Stimulated activated memory B cell treated with anti-CD40 and anti-IgM and Interleukin-4, amounts not matched to agents 10 μg/mL and 1 μg/mL and 100 μg/mL, for 72 hours (primary cell): ENCODE results near the gene TCFL5.

Experiments
- ATAC-seq: fragments of 150-1000 bp; cut with Tn5 transposase; 2 replicates; pipeline ENCODE4 v1.10.0; 2021
- H3K27ac Mint-ChIP-seq: one replicate; pipeline ENCODE4 v1.8.0; 2022; ENCODE audit warnings: mild to moderate bottlenecking, mixed read lengths
- H3K27me3 Mint-ChIP-seq: one replicate; pipeline ENCODE4 v1.8.0; 2022; ENCODE audit warnings: mixed read lengths
- H3K36me3 Mint-ChIP-seq: one replicate; pipeline ENCODE4 v1.8.0; 2022; ENCODE audit warnings: mixed read lengths
- H3K4me1 Mint-ChIP-seq: one replicate; pipeline ENCODE4 v1.8.0; 2022; ENCODE audit warnings: mixed read lengths
- H3K4me3 Mint-ChIP-seq: one replicate; pipeline ENCODE4 v1.8.0; 2022; ENCODE audit warnings: mild to moderate bottlenecking, moderate library complexity, mixed read lengths
- H3K9me3 Mint-ChIP-seq: one replicate; pipeline ENCODE4 v1.8.0; 2022; ENCODE audit warnings: mixed read lengths

TCFL5 gene

DNA sequence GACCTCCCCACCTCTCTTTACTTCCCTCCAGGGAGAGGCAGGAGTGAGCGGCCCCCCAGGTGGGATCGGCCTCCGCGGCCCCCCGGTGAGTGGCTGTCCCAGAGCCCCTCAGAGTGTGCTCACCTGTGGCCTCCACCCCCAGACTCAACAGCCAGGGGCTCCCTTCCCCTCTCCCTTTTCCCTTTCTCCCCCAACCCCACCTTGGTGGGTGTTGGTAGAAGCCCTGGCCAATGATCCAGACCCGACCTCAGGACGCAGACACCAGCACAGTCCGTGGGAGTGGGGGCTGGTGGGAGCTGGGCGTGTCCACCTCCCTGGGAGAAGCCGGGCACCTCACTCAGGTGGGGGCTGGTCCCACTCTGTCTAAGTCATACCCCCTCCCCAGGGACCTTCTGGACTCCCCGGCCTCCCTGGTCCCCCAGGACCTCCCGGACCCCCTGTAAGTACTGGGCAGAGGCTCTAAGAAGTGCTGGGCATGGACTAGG is 39.9 kb downstream of the TCFL5 start:
- Mint-ChIP-seq H3K9me3 (no peaks in the 10 kb centered on the region), H3K4me3 (no peak overlapping the region), H3K27me3 (peaks cover 31% of the 10 kb centered on the region), H3K36me3 (no peaks in the 10 kb centered on the region), H3K27ac (no peak overlapping the region), H3K4me1 (peaks cover 25% of the 10 kb centered on the region)
- ATAC-seq = no peak

DNA sequence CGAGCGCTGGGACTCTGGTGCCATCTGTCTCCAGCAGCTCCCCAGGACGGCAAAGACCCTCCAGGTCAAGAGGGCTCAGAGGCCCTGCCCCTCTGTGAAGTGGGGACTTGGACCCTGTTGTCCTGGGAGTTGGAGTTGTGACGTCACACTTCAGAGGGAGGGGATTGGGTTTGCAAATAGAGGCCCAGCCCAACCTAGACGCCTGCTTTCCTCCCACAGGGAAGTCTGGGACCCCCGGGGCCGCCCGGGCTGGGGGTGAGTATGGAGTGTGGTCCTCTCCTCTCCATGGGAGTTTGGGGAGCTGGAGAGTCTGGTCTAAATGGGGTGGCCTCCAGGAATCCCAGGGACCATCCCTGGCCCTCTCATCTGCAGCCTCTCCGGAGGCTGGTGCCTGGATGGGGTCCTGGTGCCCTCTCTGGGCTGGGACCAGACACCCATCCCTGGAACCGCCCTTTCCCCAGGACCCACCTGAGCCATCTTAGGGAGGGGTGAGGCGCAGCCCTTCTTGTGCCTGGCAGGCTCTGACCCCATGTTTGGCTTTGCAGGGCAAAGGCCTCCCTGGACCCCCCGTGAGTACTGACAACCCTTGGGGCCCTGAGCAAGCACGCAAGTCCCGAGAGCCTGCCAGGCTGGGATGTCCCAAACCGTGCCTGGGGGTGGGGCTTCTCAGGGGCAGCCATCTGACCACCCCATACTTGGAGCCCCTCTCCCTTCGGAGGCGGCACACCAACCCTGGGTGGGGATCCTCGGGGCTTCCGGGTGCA is 40.5 kb downstream of the TCFL5 start:
- no peak for ATAC-seq
- H3K27me3 Mint-ChIP-seq = peaks cover 32% of the 10 kb centered on the region
- H3K9me3 Mint-ChIP-seq = no peaks in the 10 kb centered on the region

DNA sequence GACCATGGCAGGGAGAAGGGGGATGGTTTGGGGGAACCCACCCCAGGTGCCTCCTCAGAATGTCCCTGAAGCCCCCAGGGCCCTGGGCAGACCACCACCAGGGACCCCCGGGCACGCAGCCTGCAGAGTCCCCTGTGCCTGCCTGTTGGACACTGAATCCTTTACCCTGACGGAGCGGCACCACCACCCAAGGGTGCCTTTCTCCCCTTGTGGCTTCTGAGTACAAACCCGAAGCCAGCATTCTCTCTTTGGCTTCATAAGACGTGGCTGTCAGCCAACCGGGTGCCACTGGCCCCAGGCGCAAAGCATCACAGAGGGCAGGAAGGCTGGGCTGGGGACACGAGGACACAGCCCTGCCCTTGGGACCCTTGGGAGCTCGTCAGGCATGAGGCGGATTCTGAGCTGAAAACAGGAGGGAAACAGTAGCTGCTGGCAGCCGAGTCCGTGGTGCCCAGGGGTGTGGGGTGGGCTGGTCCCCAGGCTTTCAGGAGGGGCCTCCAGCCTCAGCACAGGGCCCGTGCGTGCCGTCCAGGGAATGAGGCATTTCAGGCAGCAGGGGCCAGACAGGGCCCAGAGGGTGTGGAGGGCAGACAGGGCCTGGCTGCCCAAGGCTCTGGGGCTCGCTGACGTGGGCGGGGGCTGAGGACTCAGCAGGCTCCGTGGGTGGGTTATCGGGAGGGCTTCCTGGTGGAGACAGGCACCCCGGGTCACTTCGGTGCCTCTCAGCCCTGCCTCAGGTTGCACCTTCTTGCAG is 41.2 kb downstream of the TCFL5 start:
- peaks cover 21% of the 10 kb centered on the region for H3K4me1 Mint-ChIP-seq
- peaks cover 40% of the 10 kb centered on the region for H3K27me3 Mint-ChIP-seq
- H3K27ac Mint-ChIP-seq = no peak overlapping the region
- H3K4me3 Mint-ChIP-seq = no peak overlapping the region
- no peaks in the 10 kb centered on the region for H3K9me3 Mint-ChIP-seq
- H3K36me3 Mint-ChIP-seq = no peaks in the 10 kb centered on the region
- ATAC-seq = no peak

More for the DNA sequence above, 40.5 kb downstream of the TCFL5 start:
- peaks cover 19% of the 10 kb centered on the region for H3K4me1 Mint-ChIP-seq
- H3K36me3 Mint-ChIP-seq = no peaks in the 10 kb centered on the region
- no peak overlapping the region for H3K4me3 Mint-ChIP-seq
- H3K27ac Mint-ChIP-seq = no peak overlapping the region

DNA sequence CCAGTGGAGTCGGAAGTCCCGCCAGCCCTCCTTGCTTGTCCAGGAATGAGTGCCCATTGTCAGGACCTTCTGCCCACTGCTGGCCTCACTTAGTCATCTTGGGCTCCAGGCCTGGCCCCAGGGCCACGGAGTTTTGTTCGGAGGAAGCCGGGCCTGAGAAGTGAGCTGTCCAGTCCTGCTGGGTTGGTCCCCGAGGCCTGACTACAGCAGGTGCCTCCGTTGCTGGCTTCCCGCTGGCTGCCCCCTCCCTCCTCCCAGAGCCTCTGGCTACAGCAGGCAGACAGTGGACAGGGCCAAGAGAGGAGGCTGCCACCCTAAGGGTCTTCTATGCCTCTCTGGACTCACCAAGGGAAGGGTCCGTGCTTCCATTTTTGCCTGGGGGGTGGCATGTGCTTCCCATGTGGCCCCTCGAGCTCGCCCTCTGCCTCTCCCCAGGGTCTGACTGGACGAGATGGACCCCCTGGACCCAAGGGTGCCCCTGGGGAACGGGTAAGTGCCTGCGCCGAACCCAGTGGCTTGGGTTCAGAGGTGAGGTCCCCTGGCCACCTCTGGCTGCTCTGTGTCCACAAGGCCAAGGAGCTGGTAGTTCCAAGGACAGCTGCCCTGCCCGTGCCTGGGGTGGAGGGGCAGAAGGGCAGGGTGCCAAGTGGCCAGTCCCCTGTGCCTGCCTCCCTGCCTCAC is 42.0 kb downstream of the TCFL5 start:
- no peaks in the 10 kb centered on the region for H3K36me3 Mint-ChIP-seq
- no peak overlapping the region for H3K4me3 Mint-ChIP-seq
- peaks cover 47% of the 10 kb centered on the region for H3K27me3 Mint-ChIP-seq
- no peaks in the 10 kb centered on the region for H3K9me3 Mint-ChIP-seq
- no peak overlapping the region for H3K27ac Mint-ChIP-seq
- peaks cover 26% of the 10 kb centered on the region for H3K4me1 Mint-ChIP-seq
- no peak for ATAC-seq

DNA sequence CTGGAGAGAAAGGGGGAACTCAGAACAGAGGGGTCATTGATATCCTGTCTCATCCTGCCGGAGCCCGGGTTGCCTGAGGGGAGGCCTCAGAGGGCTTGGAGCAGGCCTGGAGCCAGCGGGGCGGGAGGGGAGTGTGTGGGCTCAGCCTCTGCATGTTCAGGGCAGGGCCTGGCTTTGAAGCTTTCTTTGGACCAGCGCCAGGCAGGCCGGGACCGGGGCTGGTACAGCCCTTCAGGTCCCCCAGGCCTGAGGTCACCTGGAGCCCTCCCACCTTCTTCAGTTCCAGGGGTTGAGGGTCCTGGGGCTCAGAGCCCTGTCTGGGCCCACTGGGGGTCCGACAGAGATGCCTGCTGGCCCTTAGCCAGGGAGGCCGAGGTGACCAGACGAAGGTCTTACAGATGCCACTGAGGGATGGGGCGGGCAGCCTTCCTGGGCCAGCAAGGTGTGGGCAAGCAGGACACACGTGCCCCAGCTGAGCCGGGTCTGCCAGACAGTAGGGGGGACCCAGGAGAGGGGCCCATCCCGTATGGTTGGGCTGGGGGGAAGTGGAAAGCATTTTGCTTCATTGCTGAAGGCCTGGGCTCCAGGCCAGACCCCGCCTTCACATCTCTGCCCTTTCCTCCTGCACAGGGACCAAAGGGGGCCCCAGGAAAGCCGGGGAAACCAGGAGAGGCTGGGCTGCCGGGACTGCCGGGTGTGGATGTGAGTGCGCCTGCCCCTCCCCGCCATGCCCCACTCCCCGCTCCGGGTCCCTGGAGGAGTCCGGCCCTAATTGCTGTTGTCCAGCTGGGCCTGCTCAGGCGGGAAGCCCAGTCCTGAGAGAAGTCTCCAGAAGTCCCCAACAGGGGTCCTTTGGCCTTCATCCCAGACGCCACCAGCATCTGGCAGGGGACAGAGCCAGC is 42.8 kb downstream of the TCFL5 start:
- no peak overlapping the region for H3K4me3 Mint-ChIP-seq
- ATAC-seq = no peak
- H3K4me1 Mint-ChIP-seq = peaks cover 29% of the 10 kb centered on the region
- no peak overlapping the region for H3K27ac Mint-ChIP-seq
- peaks cover 52% of the 10 kb centered on the region for H3K27me3 Mint-ChIP-seq
- no peaks in the 10 kb centered on the region for H3K36me3 Mint-ChIP-seq
- H3K9me3 Mint-ChIP-seq = no peaks in the 10 kb centered on the region

DNA sequence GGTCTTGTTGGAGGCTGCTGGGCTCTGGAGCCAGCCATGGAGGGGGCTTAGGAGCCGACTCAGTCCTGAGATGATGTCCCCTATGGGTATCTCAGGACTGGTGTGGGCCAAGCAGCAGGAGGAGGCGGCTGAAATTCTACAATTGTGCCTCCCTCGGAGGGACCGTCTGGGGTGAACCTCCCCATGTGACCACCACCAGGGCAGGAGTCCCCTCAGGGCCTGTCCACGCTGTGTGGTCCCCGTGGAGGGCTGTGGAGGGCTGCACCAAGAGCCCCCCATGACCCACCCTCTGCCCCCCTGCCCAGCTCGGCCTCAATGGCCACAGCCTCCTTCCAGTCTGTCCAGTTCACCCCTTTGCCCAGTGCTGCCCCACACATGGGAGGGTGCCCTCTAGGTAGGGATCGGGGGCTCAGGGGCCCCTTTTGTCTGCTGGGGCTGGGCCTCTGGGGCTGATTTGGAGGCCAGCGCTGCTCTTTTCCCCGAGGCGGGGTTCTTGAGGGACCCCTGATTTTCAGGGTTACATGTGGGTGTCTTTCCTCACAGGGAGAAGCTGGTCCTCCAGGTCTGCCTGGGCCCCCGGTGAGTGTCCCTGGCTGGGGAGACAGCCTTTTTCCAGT is 43.5 kb downstream of the TCFL5 start:
- Mint-ChIP-seq H3K27me3 (peaks cover 52% of the 10 kb centered on the region), H3K9me3 (no peaks in the 10 kb centered on the region), H3K27ac (no peak overlapping the region), H3K36me3 (no peaks in the 10 kb centered on the region), H3K4me1 (peaks cover 28% of the 10 kb centered on the region), H3K4me3 (no peak overlapping the region)
- ATAC-seq = no peak

DNA sequence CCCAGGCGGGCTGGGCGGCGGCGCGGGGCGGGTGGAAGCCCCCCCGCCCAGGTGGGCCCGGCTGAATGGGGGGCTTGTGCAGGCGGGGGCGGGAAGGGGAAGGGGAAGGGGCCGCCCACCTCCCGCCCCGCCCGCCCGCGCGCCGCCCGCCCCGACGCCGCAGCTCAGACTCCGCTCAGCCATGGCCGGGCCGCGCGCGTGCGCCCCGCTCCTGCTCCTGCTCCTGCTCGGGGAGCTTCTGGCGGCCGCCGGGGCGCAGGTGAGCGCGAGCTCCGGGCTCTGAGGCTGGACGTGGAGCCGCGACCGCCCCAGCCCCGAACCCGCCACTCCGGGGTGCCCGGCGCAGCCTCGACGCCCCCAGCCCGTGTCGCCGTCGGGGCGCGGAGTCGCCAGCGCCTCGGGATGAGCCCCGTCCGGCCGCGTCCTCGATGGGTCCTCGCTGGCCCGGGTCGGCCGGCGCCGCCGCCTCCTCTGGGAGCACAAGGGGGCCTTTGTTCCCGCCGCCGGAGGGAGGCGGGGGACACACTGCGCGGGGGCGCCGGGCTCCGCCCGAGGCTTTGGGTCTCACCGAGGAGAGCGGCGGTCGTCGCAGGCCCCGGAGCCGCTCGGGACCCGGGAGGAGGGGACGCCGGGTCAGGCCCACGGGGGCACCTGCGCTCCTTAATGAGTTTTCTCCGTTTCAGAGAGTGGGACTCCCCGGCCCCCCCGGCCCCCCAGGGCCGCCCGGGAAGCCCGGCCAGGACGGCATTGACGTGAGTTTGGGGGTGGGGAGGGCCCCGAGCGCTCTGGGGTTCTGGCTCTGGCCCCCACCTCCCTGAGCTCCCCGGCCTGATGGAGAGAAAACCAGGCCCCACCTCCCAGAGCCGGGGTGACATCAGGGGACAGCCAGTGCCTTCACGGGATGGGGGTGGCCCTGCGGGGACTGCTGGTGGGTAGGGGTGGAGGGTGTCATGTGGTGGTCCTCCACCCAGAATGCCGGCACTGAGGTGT is 44.4 kb downstream of the TCFL5 start, which contains the start of gene COL9A3:
Gene COL9A3, plus strand, starts transcription at position 167 of the 990 bp plus-strand sequence. Its CDS starts 15 bp downstream, at position 182.
- no peak for ATAC-seq
- no peak within 1 kb of the TSS for H3K27ac Mint-ChIP-seq

DNA sequence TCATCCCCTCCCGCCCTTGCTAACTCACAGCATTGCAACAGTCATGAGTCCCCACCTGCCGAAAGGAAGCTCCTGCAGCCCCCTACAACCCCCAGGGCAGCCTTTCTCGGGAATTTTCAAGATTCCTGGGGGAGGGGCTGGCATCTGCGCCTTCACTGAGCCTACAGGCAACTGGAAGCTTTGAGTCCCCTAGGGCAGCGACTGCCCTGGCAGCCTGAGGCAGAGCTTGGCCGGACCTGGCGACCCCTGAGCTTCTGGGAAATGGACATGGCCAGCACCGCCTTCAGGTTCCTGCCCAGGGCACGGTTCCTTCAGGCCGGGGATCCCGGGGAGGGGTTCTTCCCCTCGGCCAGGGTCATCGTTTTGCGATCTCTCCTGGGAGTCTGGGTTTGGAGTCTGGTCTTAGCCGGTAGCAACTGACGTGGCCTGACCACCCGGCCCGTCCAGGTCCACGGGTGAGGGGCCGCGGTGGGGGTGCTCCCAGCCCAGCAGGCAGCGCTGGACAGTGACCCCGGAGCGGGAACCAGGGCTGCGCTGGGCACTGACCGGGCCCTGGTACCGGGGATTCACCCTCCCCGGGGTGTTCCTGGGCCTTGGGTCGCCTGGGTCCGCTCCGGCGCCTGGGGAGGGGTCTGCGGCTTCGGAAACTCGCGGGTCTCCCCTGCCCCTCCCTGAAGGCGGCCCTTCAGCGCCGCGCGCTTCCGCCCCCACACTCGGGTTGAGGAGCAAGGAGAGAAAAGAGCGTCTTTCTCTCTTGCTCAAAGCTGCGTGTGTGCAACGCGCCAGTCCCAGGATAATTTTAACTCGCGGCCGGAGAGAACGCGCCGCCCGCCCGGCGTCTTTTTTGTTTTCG is 45.4 kb downstream of the TCFL5 start:
- no peak overlapping the region for H3K4me3 Mint-ChIP-seq
- no peaks in the 10 kb centered on the region for H3K9me3 Mint-ChIP-seq
- peaks cover 30% of the 10 kb centered on the region for H3K4me1 Mint-ChIP-seq
- peaks cover 18% of the 10 kb centered on the region for H3K36me3 Mint-ChIP-seq
- ATAC-seq = peak; percentile 9
- peaks cover 52% of the 10 kb centered on the region for H3K27me3 Mint-ChIP-seq
- H3K27ac Mint-ChIP-seq = no peak overlapping the region

More for the DNA sequence above, 44.4 kb downstream of the TCFL5 start, which contains the start of gene COL9A3:
- H3K9me3 Mint-ChIP-seq = no peaks in the 10 kb centered on the region
- H3K36me3 Mint-ChIP-seq = peaks cover 9% of the 10 kb centered on the region
- H3K27me3 Mint-ChIP-seq = peaks cover 52% of the 10 kb centered on the region
- peaks cover 24% of the 10 kb centered on the region for H3K4me1 Mint-ChIP-seq
- no peak within 1 kb of the TSS for H3K4me3 Mint-ChIP-seq

DNA sequence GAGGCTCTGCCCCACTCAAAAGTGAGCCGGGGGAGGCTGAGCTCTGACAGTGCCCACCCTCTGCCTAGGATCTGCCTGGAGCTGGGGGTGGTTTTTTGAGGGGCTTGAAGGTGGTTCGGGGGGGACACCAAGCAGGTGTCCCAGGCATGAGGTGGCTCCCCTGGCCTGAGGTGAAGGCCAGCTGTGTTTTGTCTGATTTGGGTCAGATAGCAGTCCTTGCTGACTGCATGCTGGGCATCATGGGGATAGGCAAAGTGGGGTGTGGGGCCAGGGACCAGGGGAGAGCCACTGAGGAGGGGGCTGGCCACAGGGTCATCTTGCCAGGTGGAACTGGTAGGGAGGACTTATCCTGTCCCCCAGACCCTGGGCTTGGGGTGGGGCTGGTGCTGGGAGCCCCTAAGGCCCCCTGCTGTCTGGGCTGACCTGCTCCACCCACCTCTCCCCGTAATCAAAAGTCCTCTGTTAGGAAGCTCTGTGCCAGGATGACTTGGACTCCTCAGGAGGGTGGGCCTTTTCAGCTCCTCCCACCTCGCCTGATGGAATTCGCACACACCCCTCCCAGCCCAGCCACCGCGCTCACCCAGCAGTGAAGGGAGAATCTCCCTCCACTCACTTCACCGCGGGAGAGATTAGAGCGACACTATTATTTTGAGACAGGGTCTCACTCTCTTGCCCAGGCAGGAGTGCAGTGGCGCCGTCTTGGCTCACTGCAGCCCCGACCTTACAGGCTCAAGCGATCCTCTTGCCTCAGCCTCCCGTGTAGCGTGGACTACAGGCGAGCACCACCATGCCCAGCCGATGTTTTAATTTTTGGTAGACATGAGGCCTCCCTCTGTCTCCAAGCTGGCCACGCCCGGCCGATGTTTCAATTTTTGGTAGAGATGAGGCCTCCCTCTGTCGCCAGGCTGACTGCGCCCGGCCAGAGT is 46.3 kb downstream of the TCFL5 start:
- peaks cover 24% of the 10 kb centered on the region for H3K36me3 Mint-ChIP-seq
- H3K4me3 Mint-ChIP-seq = no peak overlapping the region
- peaks cover 27% of the 10 kb centered on the region for H3K4me1 Mint-ChIP-seq
- no peak overlapping the region for H3K27ac Mint-ChIP-seq
- peaks cover 48% of the 10 kb centered on the region for H3K27me3 Mint-ChIP-seq
- no peak for ATAC-seq
- H3K9me3 Mint-ChIP-seq = no peaks in the 10 kb centered on the region

DNA sequence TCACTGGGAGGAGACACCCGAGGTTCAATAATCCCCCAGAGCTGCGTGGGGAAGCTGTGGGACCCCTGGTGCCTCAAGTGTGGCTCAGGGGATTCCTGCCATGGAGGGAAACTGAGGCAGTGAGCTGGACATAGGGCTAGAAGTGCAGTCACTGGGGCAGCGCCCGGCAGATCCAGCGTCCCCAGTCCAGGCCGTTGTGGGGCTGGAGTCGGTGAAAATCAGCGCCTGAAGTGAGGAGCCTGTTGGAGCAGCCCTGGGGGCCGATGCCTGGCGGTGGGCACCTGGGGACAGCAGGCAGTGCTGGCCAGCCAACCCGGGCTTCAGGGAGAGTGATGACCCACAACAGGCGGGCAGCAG is 46.9 kb downstream of the TCFL5 start:
- Mint-ChIP-seq H3K9me3 (no peaks in the 10 kb centered on the region), H3K36me3 (peaks cover 30% of the 10 kb centered on the region), H3K4me3 (no peak overlapping the region), H3K27me3 (peaks cover 41% of the 10 kb centered on the region), H3K27ac (no peak overlapping the region), H3K4me1 (peaks cover 26% of the 10 kb centered on the region)
- ATAC-seq = no peak

DNA sequence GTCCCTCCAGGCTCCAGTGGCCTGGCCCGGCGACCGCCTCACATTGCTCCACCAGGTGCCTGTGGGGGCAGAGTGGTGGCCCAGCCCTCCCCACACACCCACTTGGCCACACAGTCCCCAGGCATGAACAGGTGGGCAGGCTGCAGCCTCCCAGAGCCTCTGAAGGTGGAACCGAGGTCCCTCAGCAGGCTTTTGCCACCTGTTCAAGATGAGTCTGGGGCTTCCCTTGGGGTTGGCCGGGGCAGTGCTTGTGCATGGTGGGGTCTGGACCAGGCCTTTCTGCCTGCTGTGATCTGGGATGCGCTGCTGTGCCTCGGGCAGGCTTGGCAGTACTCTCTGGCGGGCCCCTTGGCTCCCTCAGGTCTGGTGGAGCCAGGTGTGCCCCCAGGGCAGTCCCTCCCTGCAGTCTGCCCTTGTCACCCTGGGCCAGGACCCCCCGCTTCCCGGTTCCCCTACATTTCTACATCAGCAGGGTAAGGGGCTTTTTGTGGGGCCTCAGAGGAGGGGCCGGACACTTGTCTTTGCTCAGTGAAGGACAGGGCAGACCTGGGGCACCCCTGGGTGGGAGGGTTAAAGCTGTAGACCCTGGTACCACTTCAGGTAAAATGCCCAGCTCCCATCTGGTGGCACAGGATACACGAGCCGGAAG is 47.4 kb downstream of the TCFL5 start:
- H3K4me1 Mint-ChIP-seq = peaks cover 26% of the 10 kb centered on the region
- ATAC-seq = no peak
- H3K27ac Mint-ChIP-seq = no peak overlapping the region

More for the DNA sequence above, 47.4 kb downstream of the TCFL5 start:
- H3K9me3 Mint-ChIP-seq = no peaks in the 10 kb centered on the region
- peaks cover 36% of the 10 kb centered on the region for H3K27me3 Mint-ChIP-seq
- peaks cover 35% of the 10 kb centered on the region for H3K36me3 Mint-ChIP-seq
- no peak overlapping the region for H3K4me3 Mint-ChIP-seq
